ENCODE data around the gene KNDC1. TPM values are rescaled to one million over a fixed set of nuclear protein-coding genes. Genes with fewer than 3 reads are reported as not detected.
A peak's percentile ranks its signal among the peaks of the same experiment; 100 is the strongest.

The KNDC1 gene
- total and polyA plus RNA-seq, 2 of the 13 experiments (the other 11 are each of a cell fraction or from before 2014, with no cell fraction given) = 0.69 TPM; not detected in 1

DNA sequence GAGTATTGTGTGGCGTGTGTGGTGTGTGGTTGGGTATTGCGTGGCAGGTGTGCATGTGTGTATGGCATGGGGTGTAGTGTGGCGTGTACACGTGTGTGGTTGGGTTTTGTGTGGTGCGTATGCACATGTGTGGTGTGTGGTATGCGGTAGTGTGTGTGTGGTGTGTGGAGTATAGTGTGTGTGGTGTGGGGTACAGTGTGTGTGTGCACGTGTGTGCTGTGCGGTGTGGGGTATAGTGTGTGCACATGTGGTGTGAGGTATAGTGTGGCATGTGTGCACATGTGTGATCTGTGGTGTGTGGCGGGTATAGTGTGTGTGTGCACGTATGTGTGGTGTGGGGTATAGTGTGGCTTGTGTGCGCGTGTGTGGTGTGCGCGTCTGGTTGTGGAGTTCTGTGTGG lies 49.1 kb downstream of the KNDC1 start:
- Histone ChIP-seq H3K9me3 (ENCODE audit: low read length) (no peaks in the 10 kb centered on the region), H3K9ac (ENCODE audit: insufficient read depth, low read depth, low read length) (no peak overlapping the region), H2AFZ (ENCODE audit: low read length) (no peak overlapping the region), H3K4me2 (ENCODE audit: low read depth, low read length) (no peak overlapping the region), H3K36me3 (replicated peaks in 1 of 2; ENCODE audit: control insufficient read depth in 1 of 2, insufficient read depth in 2 of 2, low read length in 2 of 2) (no peaks in the 10 kb centered on the region), H3K4me3 (replicated peaks in 1 of 3; ENCODE audit: insufficient read depth in 1 of 3, low read depth in 2 of 3, low read length in 3 of 3) (no peak overlapping the region), H3K4me1 (ENCODE audit: insufficient read depth, low read length) (no peaks in the 10 kb centered on the region), H4K20me1 (ENCODE audit: insufficient read depth, low read length) (no peaks in the 10 kb centered on the region), H3K27me3 (ENCODE audit: control insufficient read depth in 1 of 2, insufficient read depth in 2 of 2, low read length in 2 of 2) (peaks cover 13 to 63% of the 10 kb centered on the region in 2 experiments; a peak in 4 of 5 replicates), H3K79me2 (ENCODE audit: insufficient read depth, low read length) (no peaks in the 10 kb centered on the region), H3K27ac (ENCODE audit: extremely low read length, insufficient read depth, low read length) (no peak overlapping the region)
- no TSS peak for BruUV-seq (replicated peaks)
- TF ChIP-seq RXRB (CRISPR knock-in tag; IDR thresholded peaks at IDR 0.05; ENCODE audit: borderline replicate concordance) = no peak
- peak; percentile 91 for TF ChIP-seq MNT (IDR thresholded peaks at IDR 0.05)
- no peak for TF ChIP-seq ZNF24 (IDR thresholded peaks at IDR 0.05)
- no peak for ATAC-seq
- no peak for FAIRE-seq
- WGBS (ENCODE audit: low lambda C conversion rate) = 64% methylated on average over 14 of the region's 14 CpGs
- intact Hi-C loops (cut with micrococcal nuclease; ENCODE audit: unreplicated experiment) = no loop called here
- DNase-seq (ENCODE audit: low spot score) = no peak
- in situ Hi-C loops (cut with HindIII; ENCODE audit: extremely low pct_ligation_motif_present, low pct_unique_long_range_greater_than_20kb) = no loop called here
- ChIA-PET POLR2A (no interaction called here), CTCF (ENCODE audit: low intra/inter-chr PET ratio, low total read pairs) (no interaction called here)

GRCh38 chr10:133209641-133210040 lies 49.6 kb downstream of the KNDC1 start:
- intact Hi-C loops (cut with micrococcal nuclease; ENCODE audit: unreplicated experiment) (no loop called here), in situ Hi-C loops (cut with HindIII; ENCODE audit: extremely low pct_ligation_motif_present, low pct_unique_long_range_greater_than_20kb) (no loop called here)
- no peaks in the 10 kb centered on the region for H3K79me2 ChIP-seq (ENCODE audit: insufficient read depth, low read length)
- H3K9me3 ChIP-seq (ENCODE audit: low read length) = no peaks in the 10 kb centered on the region
- ChIA-PET CTCF (ENCODE audit: low intra/inter-chr PET ratio, low total read pairs) (no interaction called here), POLR2A (no interaction called here)
- ATAC-seq (no peak), DNase-seq (ENCODE audit: low spot score) (no peak), FAIRE-seq (no peak)
- H3K36me3 ChIP-seq (replicated peaks in 1 of 2; ENCODE audit: control insufficient read depth in 1 of 2, insufficient read depth in 2 of 2, low read length in 2 of 2) = no peaks in the 10 kb centered on the region
- H3K4me1 ChIP-seq (ENCODE audit: insufficient read depth, low read length) = no peaks in the 10 kb centered on the region
- 38% methylated on average over 7 of the region's 20 CpGs for WGBS (ENCODE audit: low lambda C conversion rate)
- peaks cover 13 to 63% of the 10 kb centered on the region in 2 experiments; a peak in 4 of 5 replicates for H3K27me3 ChIP-seq (ENCODE audit: control insufficient read depth in 1 of 2, insufficient read depth in 2 of 2, low read length in 2 of 2)
- H3K4me3 ChIP-seq (replicated peaks in 1 of 3; ENCODE audit: insufficient read depth in 1 of 3, low read depth in 2 of 3, low read length in 3 of 3) = no peak overlapping the region
- H2AFZ ChIP-seq (ENCODE audit: low read length) = no peak overlapping the region
- H3K4me2 ChIP-seq (ENCODE audit: low read depth, low read length) = no peak overlapping the region
- no peaks in the 10 kb centered on the region; the same call in 1 of the 2 replicates for H4K20me1 ChIP-seq (ENCODE audit: insufficient read depth, low read length)
- no TSS peak for BruUV-seq (replicated peaks)
- H3K9ac ChIP-seq (ENCODE audit: insufficient read depth, low read depth, low read length) = no peak overlapping the region
- no peak overlapping the region for H3K27ac ChIP-seq (ENCODE audit: extremely low read length, insufficient read depth, low read length)
- TF ChIP-seq ZBTB42 (CRISPR knock-in tag; IDR thresholded peaks at IDR 0.05) = no peak
- no peak for TF ChIP-seq ZNF569 (CRISPR knock-in tag; IDR thresholded peaks at IDR 0.05; ENCODE audit: borderline replicate concordance)
- TF ChIP-seq, protein P1, sequence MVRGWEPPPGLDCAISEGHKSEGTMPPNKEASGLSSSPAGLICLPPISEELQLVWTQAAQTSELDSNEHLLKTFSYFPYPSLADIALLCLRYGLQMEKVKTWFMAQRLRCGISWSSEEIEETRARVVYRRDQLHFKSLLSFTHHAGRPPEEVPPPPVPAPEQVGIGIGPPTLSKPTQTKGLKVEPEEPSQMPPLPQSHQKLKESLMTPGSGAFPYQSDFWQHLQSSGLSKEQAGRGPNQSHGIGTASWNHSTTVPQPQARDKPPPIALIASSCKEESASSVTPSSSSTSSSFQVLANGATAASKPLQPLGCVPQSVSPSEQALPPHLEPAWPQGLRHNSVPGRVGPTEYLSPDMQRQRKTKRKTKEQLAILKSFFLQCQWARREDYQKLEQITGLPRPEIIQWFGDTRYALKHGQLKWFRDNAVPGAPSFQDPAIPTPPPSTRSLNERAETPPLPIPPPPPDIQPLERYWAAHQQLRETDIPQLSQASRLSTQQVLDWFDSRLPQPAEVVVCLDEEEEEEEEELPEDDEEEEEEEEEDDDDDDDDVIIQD (CRISPR knock-in tag; IDR thresholded peaks at IDR 0.05; ENCODE audit: low read depth) = no peak
- TF ChIP-seq KDM1A (CRISPR knock-in tag; IDR thresholded peaks at IDR 0.05) = no peak
- TF ChIP-seq RARG (CRISPR knock-in tag; IDR thresholded peaks at IDR 0.05; ENCODE audit: low read depth) = no peak
- no peak for TF ChIP-seq SRY (CRISPR knock-in tag; IDR thresholded peaks at IDR 0.05)
- TF ChIP-seq, protein P2, sequence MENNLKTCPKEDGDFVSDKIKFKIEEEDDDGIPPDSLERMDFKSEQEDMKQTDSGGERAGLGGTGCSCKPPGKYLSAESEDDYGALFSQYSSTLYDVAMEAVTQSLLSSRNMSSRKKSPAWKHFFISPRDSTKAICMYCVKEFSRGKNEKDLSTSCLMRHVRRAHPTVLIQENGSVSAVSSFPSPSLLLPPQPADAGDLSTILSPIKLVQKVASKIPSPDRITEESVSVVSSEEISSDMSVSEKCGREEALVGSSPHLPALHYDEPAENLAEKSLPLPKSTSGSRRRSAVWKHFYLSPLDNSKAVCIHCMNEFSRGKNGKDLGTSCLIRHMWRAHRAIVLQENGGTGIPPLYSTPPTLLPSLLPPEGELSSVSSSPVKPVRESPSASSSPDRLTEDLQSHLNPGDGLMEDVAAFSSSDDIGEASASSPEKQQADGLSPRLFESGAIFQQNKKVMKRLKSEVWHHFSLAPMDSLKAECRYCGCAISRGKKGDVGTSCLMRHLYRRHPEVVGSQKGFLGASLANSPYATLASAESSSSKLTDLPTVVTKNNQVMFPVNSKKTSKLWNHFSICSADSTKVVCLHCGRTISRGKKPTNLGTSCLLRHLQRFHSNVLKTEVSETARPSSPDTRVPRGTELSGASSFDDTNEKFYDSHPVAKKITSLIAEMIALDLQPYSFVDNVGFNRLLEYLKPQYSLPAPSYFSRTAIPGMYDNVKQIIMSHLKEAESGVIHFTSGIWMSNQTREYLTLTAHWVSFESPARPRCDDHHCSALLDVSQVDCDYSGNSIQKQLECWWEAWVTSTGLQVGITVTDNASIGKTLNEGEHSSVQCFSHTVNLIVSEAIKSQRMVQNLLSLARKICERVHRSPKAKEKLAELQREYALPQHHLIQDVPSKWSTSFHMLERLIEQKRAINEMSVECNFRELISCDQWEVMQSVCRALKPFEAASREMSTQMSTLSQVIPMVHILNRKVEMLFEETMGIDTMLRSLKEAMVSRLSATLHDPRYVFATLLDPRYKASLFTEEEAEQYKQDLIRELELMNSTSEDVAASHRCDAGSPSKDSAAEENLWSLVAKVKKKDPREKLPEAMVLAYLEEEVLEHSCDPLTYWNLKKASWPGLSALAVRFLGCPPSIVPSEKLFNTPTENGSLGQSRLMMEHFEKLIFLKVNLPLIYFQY (CRISPR knock-in tag; IDR thresholded peaks at IDR 0.05; ENCODE audit: borderline replicate concordance) = no peak
- no peak for TF ChIP-seq ZC3H13 (CRISPR knock-in tag; IDR thresholded peaks at IDR 0.05)

All from HepG2 (cell line).